Loucy (cell line): ENCODE results near the gene ZFP36L2.

Source experiments
- EZH2phosphoT487 ChIP-seq: fragments of 200-600 bp; IDR thresholded peaks from 2 replicates; pipeline ENCODE4 v1.6.1; 2018; ENCODE audit warnings: antibody characterized with exemption, mild to moderate bottlenecking, moderate library complexity, borderline replicate concordance
- TF ChIP-seq, protein P1 (sequence below): fragments of 200-600 bp; sonication (generic); conservative IDR thresholded peaks from 2 replicates; pipeline ENCODE4 v1.5.1; 2014; ENCODE audit warnings: mild to moderate bottlenecking, antibody characterized with exemption, low read length

GRCh38 chr2:43210467-43211303 lies 15.7 kb downstream of the ZFP36L2 start:
- TF ChIP-seq, protein P1, sequence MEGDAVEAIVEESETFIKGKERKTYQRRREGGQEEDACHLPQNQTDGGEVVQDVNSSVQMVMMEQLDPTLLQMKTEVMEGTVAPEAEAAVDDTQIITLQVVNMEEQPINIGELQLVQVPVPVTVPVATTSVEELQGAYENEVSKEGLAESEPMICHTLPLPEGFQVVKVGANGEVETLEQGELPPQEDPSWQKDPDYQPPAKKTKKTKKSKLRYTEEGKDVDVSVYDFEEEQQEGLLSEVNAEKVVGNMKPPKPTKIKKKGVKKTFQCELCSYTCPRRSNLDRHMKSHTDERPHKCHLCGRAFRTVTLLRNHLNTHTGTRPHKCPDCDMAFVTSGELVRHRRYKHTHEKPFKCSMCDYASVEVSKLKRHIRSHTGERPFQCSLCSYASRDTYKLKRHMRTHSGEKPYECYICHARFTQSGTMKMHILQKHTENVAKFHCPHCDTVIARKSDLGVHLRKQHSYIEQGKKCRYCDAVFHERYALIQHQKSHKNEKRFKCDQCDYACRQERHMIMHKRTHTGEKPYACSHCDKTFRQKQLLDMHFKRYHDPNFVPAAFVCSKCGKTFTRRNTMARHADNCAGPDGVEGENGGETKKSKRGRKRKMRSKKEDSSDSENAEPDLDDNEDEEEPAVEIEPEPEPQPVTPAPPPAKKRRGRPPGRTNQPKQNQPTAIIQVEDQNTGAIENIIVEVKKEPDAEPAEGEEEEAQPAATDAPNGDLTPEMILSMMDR = no peak
- TF ChIP-seq EZH2phosphoT487 = no peak
